ENCODE data around the gene PARP9. TPM values are rescaled to one million over a fixed set of nuclear protein-coding genes. Genes with fewer than 3 reads are reported as not detected.
A peak's percentile ranks its signal among the peaks of the same experiment; 100 is the strongest.

Gene PARP9
- total and polyA plus RNA-seq, 2 of the 13 experiments (the other 11 are each of a cell fraction or from before 2014, with no cell fraction given), result 6.5 to 10.6 TPM

- TF ChIP-seq AKNA (CRISPR knock-in tag; IDR thresholded peaks at IDR 0.05; ENCODE audit: borderline replicate concordance) (no peak), PAWR (CRISPR knock-in tag; IDR thresholded peaks at IDR 0.05; ENCODE audit: borderline replicate concordance) (no peak), ARID5B (CRISPR knock-in tag; IDR thresholded peaks at IDR 0.05) (peak; percentile 33; the same call in 1 of the 2 replicates), ZNF770 (CRISPR knock-in tag; IDR thresholded peaks at IDR 0.05) (peak; percentile 52; the same call in 1 of the 2 replicates), TFDP2 (CRISPR knock-in tag; IDR thresholded peaks at IDR 0.05) (no peak), TCF7L2 (IDR thresholded peaks at IDR 0.05; ENCODE audit: low read depth, low read length) (no peak), ZFP1 (CRISPR knock-in tag; IDR thresholded peaks at IDR 0.05) (no peak), ZBTB21 (CRISPR knock-in tag; IDR thresholded peaks at IDR 0.05) (no peak), XRCC5 (optimal IDR thresholded peaks at IDR 0.05; ENCODE audit: low read length) (no peak), RARA (CRISPR knock-in tag; IDR thresholded peaks at IDR 0.05) (peak; percentile 93), SMAD3 (CRISPR knock-in tag; IDR thresholded peaks at IDR 0.05) (no peak), CSRNP2 (CRISPR knock-in tag; conservative IDR thresholded peaks at IDR 0.05; ENCODE audit: low read depth) (no peak), CEBPG (CRISPR knock-in tag; IDR thresholded peaks at IDR 0.05) (peak; percentile 81), SNAPC2 (CRISPR knock-in tag; IDR thresholded peaks at IDR 0.05) (no peak)
Observed at GRCh38 chr3:122558605-122559004, 5.5 kb downstream of the PARP9 start (continued).
